Measurements from ENCODE around the gene EOMES.
A peak's percentile ranks its signal among the peaks of the same experiment; 100 is the strongest.

EOMES gene

GRCh38 chr3:27719314-27720003, 2.7 kb downstream of the EOMES start:
- no peak for DNase-seq

DNA sequence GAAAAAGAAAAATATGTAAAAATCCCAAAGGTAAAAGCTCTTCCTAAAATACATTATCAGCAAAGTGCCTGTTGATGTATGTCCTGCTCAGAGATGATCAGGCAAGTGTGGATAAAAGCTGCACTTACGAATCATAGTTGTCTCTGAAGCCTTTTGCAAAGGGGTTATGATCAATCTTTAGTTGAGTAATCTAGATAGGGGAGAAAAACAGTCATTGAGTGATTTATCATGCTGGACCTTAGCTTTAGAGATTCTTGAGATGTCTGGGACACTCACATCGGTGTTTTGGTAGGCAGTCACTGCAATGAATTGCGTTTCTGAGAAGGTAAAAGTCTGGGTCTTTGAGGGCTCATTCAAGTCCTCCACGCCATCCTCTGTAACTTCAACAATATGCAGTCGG, 3.7 kb downstream of the EOMES start:
- no peak for DNase-seq

GRCh38 chr3:27717200-27717852, 4.8 kb downstream of the EOMES start:
- DNase-seq = no peak

DNA sequence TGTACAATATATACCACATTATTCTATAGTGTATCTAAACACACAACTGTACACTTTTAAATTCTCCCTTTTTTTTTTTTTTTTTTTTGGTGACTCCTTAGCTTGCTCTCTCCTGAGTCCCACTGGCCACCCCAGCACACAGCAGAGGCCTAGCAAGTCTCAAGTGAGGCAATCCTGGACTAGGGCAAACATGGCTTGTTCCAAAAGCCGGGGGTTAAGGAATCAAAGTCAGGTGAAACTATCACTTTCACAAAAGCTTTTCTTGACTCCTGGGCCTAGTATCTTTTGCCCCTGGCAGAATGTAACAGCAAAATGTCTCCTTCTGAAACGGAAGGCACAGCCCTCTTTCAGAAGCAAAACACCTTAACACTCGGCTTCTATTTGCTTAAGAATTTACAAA, 5.8 kb downstream of the EOMES start:
- no peak for DNase-seq

DNA sequence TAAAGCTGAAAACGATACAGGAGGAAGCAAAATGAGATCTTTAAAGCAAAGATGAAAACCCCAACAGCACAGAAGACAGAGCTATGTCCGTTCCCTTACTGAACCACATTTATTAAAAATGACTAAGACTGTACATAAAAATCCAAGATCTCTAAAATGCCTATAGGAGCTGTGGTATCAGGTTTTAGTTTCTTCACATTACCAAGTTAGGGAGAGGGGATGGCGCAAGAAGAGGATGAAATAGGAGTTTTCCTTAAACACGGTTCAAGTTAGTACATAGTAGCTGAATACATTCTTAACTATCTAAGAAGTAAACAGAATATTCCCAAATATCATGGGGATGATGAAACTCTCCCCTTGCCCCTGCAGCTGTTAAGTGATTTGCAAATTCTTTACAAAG, 6.3 kb downstream of the EOMES start:
- no peak for DNase-seq

GRCh38 chr3:27715454-27715806, 6.7 kb downstream of the EOMES start:
- no peak for DNase-seq

- peak; percentile 30 for DNase-seq
Observed at GRCh38 chr3:27714692-27715453, 7.2 kb downstream of the EOMES start.

GRCh38 chr3:27714146-27714526, 8.0 kb downstream of the EOMES start:
- DNase-seq = no peak

- DNase-seq = no peak
Observed at GRCh38 chr3:27713435-27714145, 8.5 kb downstream of the EOMES start.

DNA sequence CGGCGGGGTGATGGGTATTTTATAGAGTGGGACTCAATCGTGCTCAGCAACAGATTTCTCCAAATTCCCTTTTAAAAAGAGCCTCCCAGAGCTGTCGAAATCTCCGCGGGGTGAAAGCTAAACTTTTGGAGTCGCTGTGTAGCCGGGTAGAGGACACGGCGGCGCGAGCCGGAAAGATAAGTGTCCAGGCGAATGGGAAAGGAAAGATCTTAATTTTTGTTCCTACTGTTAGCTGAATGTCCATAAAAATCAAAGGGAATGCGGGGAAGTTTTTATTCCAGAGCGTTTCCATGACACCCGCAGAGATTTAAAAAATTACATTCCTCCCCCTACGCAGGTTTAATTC, 9.1 kb downstream of the EOMES start:
- DNase-seq = no peak

- peak; percentile 82 for DNase-seq
Observed at GRCh38 chr3:27712136-27713077, 9.7 kb downstream of the EOMES start.

GRCh38 chr3:27708250-27708649, 13.9 kb downstream of the EOMES start:
- DNase-seq = no peak

DNA sequence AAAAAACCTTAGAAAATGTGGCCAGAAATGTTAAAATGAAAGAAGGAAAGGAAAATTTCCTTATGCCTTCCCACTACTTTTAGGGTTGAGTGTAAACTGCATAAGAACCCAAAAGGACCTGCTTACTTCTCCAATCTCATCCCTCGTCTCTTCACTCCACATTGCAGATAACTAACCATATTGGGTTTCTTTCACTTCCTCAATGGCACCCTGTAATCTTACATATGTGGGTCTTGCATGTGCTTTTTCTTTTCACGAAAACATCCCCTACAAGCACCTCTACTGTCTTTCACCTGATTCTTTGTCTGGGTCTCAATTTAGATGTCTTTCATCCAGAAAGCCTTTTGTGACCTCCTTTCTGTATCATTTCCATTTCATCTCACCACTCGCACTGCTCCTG, 23.1 kb downstream of the EOMES start:
- no peak for DNase-seq

DNA sequence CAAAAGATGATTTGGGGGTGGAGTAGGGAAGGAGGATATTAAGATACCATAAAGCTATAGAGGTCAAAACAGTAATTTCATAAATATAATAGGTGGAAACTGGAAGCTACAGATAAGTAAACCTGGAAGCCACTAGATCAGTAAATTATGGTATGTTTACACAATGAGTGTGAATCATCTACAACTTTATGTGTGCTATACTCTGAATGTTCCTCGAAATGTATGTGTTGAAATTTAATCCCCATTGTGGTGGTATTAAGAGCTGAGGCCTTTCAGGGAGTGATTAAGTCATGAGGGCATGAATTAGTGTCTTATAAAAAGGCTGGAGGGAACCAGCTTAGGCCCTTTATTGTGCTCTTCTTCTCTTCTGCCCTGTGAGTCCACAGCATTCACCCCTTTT, 25.2 kb downstream of the EOMES start:
- DNase-seq = no peak

GRCh38 chr3:27695636-27696035, 26.5 kb downstream of the EOMES start:
- DNase-seq = no peak

DNA sequence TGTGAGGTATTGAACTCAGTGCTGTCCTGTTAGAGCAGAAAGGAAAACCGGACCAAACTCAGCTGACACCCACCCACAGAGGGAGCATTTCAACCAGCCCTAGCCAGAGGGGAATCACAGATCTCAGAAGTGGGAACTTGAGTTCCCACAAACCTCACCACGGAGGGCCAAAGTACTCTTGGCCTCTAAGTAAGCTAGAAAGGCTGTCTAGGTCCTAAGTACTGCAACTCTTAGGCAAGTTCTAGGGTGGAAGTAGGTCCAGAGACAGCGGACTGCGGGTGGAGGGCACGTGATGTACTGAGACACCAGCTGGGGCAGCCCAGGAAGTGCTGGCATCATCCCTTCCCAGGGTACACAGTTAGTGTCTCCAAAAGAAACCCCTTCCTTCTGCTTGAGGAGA, 34.1 kb downstream of the EOMES start:
- DNase-seq = no peak

DNA sequence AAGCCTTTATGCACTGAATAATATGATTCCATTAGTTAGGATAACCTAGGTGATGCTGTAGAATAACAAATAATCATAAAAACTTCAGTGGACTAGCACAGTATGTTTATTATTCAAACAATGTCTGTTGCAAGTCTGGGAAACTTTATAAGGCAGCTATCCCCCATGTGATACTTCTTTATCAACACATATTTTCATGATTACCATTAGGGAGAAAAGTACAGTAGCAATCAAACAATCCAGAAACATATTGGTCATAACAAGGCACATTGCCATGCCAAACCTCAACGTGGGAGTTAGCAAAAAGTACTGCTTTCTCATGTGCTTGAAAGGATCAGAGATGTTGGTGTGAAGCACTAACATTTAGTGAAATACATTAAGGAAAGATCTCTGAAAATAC, 35.5 kb downstream of the EOMES start:
- DNase-seq = no peak

DNA sequence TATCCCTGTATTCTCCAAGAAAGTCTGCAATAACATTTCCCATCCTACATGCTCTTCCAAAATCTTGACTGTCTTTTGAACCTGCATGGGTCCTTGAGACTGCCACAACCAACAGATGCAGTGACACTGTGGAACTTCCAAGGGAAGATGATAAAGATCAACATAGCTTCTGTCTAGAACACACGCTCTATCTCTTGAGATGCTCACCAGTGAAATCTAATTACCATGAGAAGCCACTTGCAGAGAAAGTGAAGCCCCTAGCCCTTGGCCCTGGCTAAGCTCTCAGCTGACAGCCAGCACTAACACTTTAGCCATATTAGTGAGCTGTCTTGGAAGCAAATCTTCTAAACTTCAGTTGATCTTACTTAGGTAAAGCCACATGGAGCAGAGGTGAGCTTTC, 36.6 kb downstream of the EOMES start:
- DNase-seq = no peak

GRCh38 chr3:27684302-27684701, 37.8 kb downstream of the EOMES start:
- no peak for DNase-seq

DNA sequence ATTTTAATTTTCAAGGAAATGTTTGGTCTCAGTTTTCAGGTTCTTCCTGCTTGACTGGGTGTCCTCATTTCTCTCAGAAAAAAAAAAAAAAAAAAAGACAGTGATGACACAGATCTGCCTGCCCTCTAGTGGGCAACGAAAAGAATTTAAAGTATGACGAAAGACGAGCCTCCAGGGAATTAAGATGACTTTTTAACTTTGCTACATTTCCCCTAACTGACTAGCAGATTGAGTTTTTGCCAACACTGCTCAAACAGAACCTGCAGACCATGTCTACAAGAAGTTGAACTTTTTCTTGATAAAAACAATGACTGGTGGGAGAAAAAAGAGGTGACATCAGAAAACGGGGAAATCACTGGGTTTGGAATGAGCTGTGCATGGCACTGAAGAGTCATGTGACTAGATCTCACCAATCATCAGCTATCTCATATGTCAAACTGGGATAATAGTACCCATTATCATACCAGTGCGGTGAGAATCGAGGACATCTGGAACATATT, 40.8 kb downstream of the EOMES start:
- DNase-seq = no peak

- no peak for DNase-seq
Observed at GRCh38 chr3:27680517-27681246, 41.4 kb downstream of the EOMES start.

DNA sequence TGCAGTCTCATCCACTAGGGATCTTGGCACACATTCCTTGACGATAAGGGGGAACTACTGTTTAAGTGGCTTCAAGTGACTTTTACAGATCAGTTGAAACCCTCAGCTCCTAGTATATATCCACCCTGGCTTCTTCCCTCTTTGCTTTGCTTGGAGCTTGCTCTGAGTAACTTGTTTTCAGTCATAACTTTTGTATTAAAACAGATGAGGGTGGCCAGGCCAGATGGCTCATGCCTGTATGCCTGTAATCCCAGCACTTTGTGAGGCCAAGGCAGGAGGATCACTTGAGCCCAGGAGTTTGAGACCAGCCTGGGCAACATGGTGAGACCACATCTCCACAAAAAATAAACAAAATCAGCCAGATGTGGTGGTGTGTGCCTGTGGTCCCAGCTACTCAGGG, 42.4 kb downstream of the EOMES start:
- no peak for DNase-seq

Measured in right hindlimb (tissue), 1 donor.